Measurements from ENCODE around the gene PMIS2.
A peak's percentile ranks its signal among the peaks of the same experiment; 100 is the strongest.

PMIS2 gene

GRCh38 chr19:35560677-35561076, 25.3 kb upstream of the PMIS2 start:
- peaks cover 10% of the 10 kb centered on the region for H3K4me1 ChIP-seq (ENCODE audit: control insufficient read depth, insufficient read depth, low read length)
- H3K27ac ChIP-seq (ENCODE audit: extremely low read depth, low read depth, low read length), result no peak overlapping the region
- TF ChIP-seq KLF7 (tag by site-specific recombination; IDR thresholded peaks at IDR 0.05; ENCODE audit: borderline replicate concordance) (no peak), SCRT2 (tag by site-specific recombination; IDR thresholded peaks at IDR 0.05) (peak; percentile 86), SCRT1 (tag by site-specific recombination; IDR thresholded peaks at IDR 0.05; ENCODE audit: borderline replicate concordance) (peak; percentile 18; the same call in 1 of the 2 replicates), ZNF37A (tag by site-specific recombination; IDR thresholded peaks at IDR 0.05) (no peak), TCF7L2 (IDR thresholded peaks at IDR 0.05; ENCODE audit: borderline replicate concordance, low read depth, low read length) (no peak), ZSCAN5A (tag by site-specific recombination; IDR thresholded peaks at IDR 0.05) (no peak), ZNF292 (tag by site-specific recombination; IDR thresholded peaks at IDR 0.05; ENCODE audit: borderline replicate concordance, low read depth) (no peak), ZNF175 (tag by site-specific recombination; IDR thresholded peaks at IDR 0.05) (no peak), ZNF549 (tag by site-specific recombination; IDR thresholded peaks at IDR 0.05) (no peak), GLIS1 (tag by site-specific recombination; IDR thresholded peaks at IDR 0.05) (no peak), ATF2 (tag by site-specific recombination; IDR thresholded peaks at IDR 0.05; ENCODE audit: low read depth) (no peak), ZNF654 (tag by site-specific recombination; IDR thresholded peaks at IDR 0.05; ENCODE audit: low read depth) (no peak), ZNF529 (tag by site-specific recombination; IDR thresholded peaks at IDR 0.05; ENCODE audit: insufficient replicate concordance) (no peak)
- H3K4me3 ChIP-seq (ENCODE audit: low read depth, low read length), result no peak overlapping the region
- CTCF ChIA-PET, result interaction anchor here (0.6 to 1.8 kb wide), 3 partner anchors 12 to 259 kb away, joined by 3 to 7 read pairs (median 4); no protein-coding TSS in a partner anchor
- H3K9me3 ChIP-seq (ENCODE audit: control insufficient read depth, insufficient read depth, low read depth, low read length), result no peaks in the 10 kb centered on the region; the same call in 1 of the 2 replicates
- POLR2A ChIA-PET, result interaction anchor here (0.6 to 0.8 kb wide), 2 partner anchors 83 to 132 kb away, joined by 3 to 5 read pairs; no protein-coding TSS in a partner anchor
- H3K36me3 ChIP-seq (ENCODE audit: control insufficient read depth in 2 of 2, insufficient read depth in 1 of 2, low read length in 2 of 2), result no peaks in the 10 kb centered on the region

- CTCF ChIA-PET, result interaction anchor here (0.7 to 1.8 kb wide), 3 partner anchors 13 to 133 kb away, joined by 3 to 7 read pairs (median 4); no protein-coding TSS in a partner anchor
Observed at GRCh38 chr19:35561436-35561835, 24.5 kb upstream of the PMIS2 start.

GRCh38 chr19:35562336-35562735, 23.6 kb upstream of the PMIS2 start:
- ChIA-PET POLR2A (no interaction called here), CTCF (interaction anchor here (1.1 to 1.3 kb wide), 3 partner anchors 13 to 209 kb away, joined by 3 to 9 read pairs (median 4); no protein-coding TSS in a partner anchor)
- Histone ChIP-seq H3K36me3 (ENCODE audit: control insufficient read depth in 2 of 2, insufficient read depth in 1 of 2, low read length in 2 of 2) (no peaks in the 10 kb centered on the region), H3K4me3 (ENCODE audit: low read depth, low read length) (no peak overlapping the region), H3K27ac (ENCODE audit: extremely low read depth, low read depth, low read length) (no peak overlapping the region), H3K9me3 (ENCODE audit: control insufficient read depth, insufficient read depth, low read depth, low read length) (no peaks in the 10 kb centered on the region; the same call in 1 of the 2 replicates), H3K4me1 (ENCODE audit: control insufficient read depth, insufficient read depth, low read length) (peaks cover 10% of the 10 kb centered on the region)
- no peak for TF ChIP-seq ZNF248 (tag by site-specific recombination; IDR thresholded peaks at IDR 0.05)
- TF ChIP-seq YY2 (tag by site-specific recombination; IDR thresholded peaks at IDR 0.05), result no peak
- no peak for TF ChIP-seq ZBTB11 (tag by site-specific recombination; conservative IDR thresholded peaks at IDR 0.05; ENCODE audit: low read depth)
- TF ChIP-seq ZNF280D (tag by site-specific recombination; IDR thresholded peaks at IDR 0.05), result no peak
- TF ChIP-seq BCL11B (tag by site-specific recombination; IDR thresholded peaks at IDR 0.05; ENCODE audit: low read depth), result no peak
- no peak for TF ChIP-seq KLF9 (tag by site-specific recombination; IDR thresholded peaks at IDR 0.05; ENCODE audit: low read depth)

More at GRCh38 chr19:35561436-35561835, 24.5 kb upstream of the PMIS2 start:
- TF ChIP-seq ZNF274 (IDR thresholded peaks at IDR 0.05; ENCODE audit: low read length) (no peak), ZNF274 (tag by site-specific recombination; IDR thresholded peaks at IDR 0.05; ENCODE audit: borderline replicate concordance) (0 out of 2 replicates have a peak, but pooled peaks have one; percentile 25), ZNF266 (tag by site-specific recombination; IDR thresholded peaks at IDR 0.05; ENCODE audit: low read depth) (peak; percentile 9; the same call in 1 of the 2 replicates), ZNF324 (tag by site-specific recombination; IDR thresholded peaks at IDR 0.05) (no peak), ZNF660 (tag by site-specific recombination; IDR thresholded peaks at IDR 0.05) (no peak)
- Histone ChIP-seq H3K4me1 (ENCODE audit: control insufficient read depth, insufficient read depth, low read length) (peaks cover 10% of the 10 kb centered on the region), H3K4me3 (ENCODE audit: low read depth, low read length) (no peak overlapping the region), H3K9me3 (ENCODE audit: control insufficient read depth, insufficient read depth, low read depth, low read length) (no peaks in the 10 kb centered on the region; the same call in 1 of the 2 replicates), H3K36me3 (ENCODE audit: control insufficient read depth in 2 of 2, insufficient read depth in 1 of 2, low read length in 2 of 2) (no peaks in the 10 kb centered on the region), H3K27ac (ENCODE audit: extremely low read depth, low read depth, low read length) (no peak overlapping the region)
- POLR2A ChIA-PET, result interaction anchor here (0.8 kb wide), 1 partner anchor 83 kb away, joined by 3 read pairs; no protein-coding TSS in a partner anchor
